GM12878 (cell line): Measurements from ENCODE around the gene ELP2.

ENCODE experiments used
- POLR2AphosphoS5 ChIP-seq: IDR thresholded peaks from 2 replicates; pipeline ENCODE4 v1.6.1; 2011; ENCODE audit warnings: mild to moderate bottlenecking, low read length, inconsistent platforms
- YY1 ChIP-seq: IDR thresholded peaks from 2 replicates; pipeline ENCODE4 v1.6.1; 2011; ENCODE audit warnings: low read depth, mild to moderate bottlenecking, low read length
- TF ChIP-seq, protein P1 (sequence below): IDR thresholded peaks from 2 replicates; pipeline ENCODE4 v1.6.1; 2011; ENCODE audit warnings: low read depth, low read length, improper control_type of control experiment, borderline replicate concordance

GRCh38 chr18:36176177-36176584 lies 46.5 kb downstream of the ELP2 start:
- TF ChIP-seq, protein P1, sequence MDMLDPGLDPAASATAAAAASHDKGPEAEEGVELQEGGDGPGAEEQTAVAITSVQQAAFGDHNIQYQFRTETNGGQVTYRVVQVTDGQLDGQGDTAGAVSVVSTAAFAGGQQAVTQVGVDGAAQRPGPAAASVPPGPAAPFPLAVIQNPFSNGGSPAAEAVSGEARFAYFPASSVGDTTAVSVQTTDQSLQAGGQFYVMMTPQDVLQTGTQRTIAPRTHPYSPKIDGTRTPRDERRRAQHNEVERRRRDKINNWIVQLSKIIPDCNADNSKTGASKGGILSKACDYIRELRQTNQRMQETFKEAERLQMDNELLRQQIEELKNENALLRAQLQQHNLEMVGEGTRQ, result no peak
- no peak for TF ChIP-seq YY1
- TF ChIP-seq POLR2AphosphoS5, result no peak
